T1000 (cell line): ENCODE data around the gene MALL.
"Not testable (repeated sequence)": the region's sequence is repeated elsewhere in the genome, so short reads cannot be mapped to it uniquely, and the experiment has no call there.

Source experiments
- DNase-seq: peaks from one replicate; lab custom pipeline; 2025; ENCODE audit warnings: mixed read lengths; lab: John Stamatoyannopoulos, UW

The MALL gene

GRCh38 chr2:110115291-110116032 lies at the start of gene MALL:
Gene MALL (minus strand): TSS chr2:110115822. CDS start chr2:110115792, 30 bp downstream.
- no peak for DNase-seq

DNA sequence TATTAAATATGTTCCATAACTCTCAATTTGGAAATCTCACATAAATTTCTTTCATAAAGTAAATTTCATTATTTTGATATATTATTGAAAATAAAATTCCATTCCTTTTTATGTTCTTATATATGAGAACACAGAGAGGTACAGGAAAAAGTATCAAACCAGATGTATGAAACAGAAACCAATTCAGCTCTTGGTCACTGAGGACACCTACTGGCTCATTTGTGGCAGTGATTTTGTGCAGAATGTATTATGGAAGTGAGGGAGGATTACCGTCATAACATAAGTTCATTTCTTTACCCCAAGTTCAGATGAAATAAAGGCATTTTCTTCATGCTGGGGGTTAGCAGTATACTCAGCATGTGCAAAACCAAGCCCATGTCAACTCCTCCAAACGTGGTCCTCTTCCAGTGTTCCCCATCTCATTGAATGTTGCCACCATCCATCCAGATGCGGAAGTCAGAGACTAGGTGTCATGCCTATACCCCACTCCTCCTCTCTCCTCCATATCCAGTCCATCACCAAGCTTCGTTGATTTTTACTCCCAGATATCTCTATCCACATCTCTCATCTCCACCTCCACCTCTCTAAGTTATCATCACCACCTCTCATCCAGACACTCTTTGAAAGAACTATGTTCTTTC lies 41.7 kb upstream of the MALL start:
- no peak for DNase-seq

- not testable (repeated sequence) for DNase-seq
Measured at GRCh38 chr2:110154828-110155227, 39.2 kb upstream of the MALL start.

DNA sequence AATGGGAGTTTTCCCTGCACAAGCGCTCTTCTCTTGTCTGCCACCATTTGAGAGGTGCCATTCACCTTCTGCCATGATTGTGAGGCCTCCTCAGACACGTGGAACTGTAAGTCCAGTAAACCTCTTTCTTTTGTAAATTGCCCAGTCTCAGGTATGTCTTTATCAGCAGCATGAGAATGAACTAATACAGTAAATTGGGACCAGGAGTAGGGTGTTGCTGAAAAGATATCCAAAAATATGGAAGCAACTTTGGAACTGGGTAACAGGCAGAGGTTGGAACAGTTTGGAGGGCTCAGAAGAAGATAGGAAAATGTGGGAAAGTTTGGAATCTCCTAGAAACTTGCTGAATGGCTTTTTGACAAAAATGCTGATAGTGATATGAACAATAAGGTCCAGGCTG lies 38.6 kb upstream of the MALL start:
- DNase-seq = not testable (repeated sequence)

DNA sequence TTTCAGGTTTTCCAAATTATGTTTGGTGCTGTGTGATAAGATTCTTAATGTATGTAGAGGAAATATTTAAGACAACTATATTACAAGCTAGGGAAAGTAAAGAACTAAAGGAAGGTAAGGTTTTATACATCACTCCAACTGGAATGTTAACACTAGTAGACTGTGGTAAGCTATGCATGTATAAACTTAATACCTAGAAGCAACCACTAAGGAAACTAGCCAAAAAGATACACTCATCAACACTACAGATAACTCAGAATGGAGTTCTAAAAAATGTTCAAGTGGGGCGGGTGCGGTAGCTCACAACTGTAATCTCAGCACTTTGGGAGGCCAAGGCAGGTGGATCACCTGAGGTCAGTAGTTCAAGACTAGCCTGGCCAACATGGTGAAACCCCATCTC lies 37.8 kb upstream of the MALL start:
- no peak for DNase-seq

DNA sequence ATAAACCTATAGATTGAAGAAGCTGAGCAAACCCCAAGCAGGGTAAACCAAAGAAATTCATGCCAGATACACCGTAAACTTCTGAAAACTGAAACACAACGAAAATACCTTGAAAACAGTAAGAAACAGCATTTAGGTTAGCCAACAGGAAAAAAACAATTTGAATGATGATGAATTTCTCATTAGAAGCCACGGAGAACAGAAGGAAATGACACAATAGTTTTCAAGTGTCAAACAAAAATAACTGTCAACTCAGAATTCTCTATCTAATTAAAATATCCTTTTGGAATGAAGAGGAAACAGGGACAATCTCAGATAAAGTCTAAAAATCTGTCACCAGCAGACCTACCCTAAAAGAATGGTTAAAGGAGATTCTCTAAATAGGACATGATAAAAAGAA lies 37.3 kb upstream of the MALL start:
- no peak for DNase-seq

DNA sequence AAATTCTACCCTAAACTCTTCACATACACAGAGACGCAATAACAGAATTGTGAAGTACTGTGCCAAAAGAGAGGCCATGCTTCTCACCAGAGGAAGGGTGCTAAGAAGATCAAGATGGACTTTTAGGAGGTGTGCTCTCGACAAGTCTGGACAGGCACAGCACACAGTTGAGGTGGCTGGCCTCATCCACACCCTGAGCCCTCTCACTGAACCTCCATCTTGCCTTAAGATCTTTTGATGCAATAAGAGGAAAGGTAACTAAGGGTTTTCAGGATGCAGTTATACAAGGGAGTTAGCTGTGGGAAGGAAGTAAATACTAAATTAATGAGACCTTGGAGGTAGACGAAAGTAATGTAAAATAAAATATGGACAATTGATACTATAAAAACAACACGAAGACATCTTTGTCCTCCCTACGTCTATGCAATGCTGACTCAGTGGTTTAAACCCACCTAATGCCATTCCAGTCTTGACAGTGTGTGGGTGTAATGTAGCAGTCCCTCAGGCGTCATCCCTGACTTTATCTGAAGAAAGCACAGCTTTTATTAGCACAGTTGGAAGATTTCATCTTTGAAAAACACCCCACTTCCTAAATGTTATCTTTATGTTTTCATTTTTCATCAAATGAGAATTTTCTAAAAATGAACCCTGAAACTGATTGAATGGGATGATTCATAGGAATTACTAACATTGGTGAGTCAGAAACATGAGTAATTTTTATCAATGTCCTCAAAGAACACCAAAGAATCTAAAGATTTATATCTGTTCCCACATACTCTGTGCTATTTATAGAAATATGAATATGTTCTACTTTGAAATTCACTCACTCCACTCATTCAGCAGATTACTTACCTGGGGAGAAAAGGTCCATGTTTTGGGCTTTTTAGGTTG lies 34.0 kb upstream of the MALL start:
- DNase-seq = peak; percentile 17

- no peak for DNase-seq
Measured at GRCh38 chr2:110146945-110147332, 31.3 kb upstream of the MALL start.

- no peak for DNase-seq
Measured at GRCh38 chr2:110146183-110146944, 30.7 kb upstream of the MALL start.

- DNase-seq = no peak
Measured at GRCh38 chr2:110143982-110144381, 28.4 kb upstream of the MALL start.

- no peak for DNase-seq
Measured at GRCh38 chr2:110140401-110140800, 24.8 kb upstream of the MALL start.

- no peak for DNase-seq
Measured at GRCh38 chr2:110134025-110134424, 18.4 kb upstream of the MALL start.

- no peak for DNase-seq
Measured at GRCh38 chr2:110131166-110131565, 15.5 kb upstream of the MALL start.

DNA sequence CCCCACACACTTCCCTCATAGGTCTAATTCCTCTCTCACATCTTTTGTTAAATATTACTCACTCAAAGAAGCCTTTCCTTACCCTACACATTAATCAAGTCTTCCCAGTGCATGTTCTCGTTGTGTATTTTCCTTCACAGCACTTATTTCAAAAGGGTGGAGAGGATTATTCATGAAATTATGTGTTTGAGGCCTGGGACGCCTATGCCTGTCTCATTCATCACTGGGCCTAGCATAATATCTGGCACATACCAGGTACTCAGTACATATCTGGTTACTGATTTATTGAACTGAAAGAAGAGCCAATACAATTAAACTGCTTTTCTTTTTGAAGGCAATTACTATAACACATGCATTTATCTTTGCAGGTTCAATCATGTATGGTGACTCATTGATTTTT lies 15.1 kb upstream of the MALL start:
- DNase-seq = no peak

GRCh38 chr2:110126906-110127305 lies 11.3 kb upstream of the MALL start:
- no peak for DNase-seq

- no peak for DNase-seq
Measured at GRCh38 chr2:110126086-110126773, 10.6 kb upstream of the MALL start.

DNA sequence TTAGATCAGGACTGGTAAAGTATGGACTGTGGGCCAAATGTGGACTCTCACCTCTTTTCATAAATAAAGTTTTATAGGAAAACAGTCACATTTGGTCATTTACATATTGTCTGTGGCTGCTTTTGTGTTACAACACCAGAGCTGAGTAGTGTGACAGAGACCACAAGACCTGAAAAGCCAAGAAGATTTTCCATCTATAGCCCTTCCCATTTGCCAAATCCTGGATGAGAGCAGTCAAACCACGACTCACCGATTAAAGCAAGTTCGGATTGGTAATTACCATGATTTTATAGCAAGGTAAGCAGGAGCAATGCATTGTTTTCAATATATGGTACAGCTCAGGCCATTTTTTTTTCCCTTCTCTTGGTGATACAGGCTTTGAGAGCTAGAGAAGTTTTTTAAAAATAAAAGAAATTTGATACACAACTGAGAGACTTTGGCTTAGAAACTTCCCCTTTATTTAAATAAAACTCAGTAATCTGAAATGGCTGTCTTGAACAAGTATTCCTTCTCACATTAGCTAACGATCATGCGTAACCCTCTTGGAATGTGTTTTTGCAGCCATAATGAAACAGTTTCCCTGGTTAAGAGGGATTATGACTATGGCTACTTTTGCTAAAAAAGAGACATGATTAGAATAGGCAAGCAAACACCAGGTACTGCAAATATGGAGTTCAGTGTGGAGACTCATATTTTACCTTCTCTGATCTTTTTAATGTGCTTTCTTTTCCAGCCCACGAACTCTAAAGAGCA lies 9.5 kb upstream of the MALL start:
- no peak for DNase-seq

DNA sequence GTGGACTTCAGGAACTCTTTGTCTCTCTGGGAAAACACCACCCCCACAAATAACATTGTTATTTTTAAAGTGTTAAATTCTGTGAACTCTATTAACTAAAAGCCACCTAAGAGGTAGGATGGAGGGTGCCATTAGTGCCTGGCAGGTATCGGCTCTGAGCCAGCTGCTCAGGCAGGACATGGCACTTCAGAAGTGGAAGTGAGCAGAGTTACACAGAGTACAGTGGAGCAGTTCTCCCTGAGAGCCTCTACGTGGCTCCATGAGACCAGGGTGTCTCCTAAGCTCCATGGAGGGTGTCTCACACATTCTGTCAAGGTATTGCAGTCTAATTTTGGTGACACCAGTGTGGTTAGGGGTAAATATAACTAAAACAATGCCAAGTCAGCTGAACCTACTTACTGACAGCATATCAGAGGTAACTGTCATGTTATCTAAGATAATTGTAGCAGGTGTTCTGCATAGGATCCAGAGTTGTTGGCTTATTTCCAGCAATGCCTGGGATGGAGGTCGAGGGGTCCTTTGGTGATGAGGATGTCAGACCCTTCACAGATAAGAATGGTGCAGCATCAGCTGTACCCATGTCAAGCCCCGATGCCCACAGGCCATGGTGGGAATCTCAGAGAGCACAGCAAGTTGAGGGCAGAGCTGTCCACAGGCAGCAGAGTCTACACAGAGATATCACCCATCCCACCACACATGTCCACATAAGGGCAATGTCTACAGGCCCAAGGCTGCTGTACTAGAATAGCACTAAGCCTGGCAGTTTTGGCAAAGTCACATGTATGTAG lies 8.6 kb upstream of the MALL start:
- no peak for DNase-seq

DNA sequence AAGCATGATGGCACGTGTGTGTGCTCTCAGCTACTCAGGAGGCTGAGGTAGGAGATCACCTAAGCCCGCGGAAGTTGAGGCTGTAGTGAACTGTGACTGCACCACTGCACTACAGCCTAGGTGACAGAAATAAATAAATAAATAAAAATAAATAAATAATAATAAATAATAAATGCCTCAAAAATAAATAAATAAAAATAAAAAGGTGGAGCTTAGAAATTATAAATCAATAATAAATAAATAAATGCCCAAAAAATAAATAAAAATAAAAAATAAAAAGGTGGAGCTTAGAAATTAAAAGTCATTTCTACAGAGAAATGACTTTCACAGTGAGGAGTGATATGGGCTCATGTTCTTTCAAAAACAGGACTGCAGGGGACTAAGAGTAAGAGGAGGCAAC lies 6.0 kb upstream of the MALL start:
- no peak for DNase-seq

DNA sequence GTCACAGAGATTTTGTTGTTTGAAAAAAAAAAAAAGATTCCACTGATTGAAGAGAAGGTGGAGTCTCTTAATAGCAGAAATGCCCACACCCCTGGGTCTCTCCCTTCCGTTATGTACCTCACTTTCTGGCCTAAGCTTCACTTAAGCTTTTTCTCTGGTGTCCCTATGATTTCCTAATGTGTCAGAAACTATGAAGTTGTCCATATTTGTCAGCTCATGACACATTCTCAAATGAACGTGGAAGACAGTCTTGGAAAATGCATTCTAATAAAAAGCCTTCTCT lies 5.4 kb upstream of the MALL start:
- DNase-seq = no peak
